Measurements from ENCODE around the gene TMEM63B.
"Not testable (repeated sequence)": the region's sequence is repeated elsewhere in the genome, so short reads cannot be mapped to it uniquely, and the experiment has no call there.

The TMEM63B gene

DNA sequence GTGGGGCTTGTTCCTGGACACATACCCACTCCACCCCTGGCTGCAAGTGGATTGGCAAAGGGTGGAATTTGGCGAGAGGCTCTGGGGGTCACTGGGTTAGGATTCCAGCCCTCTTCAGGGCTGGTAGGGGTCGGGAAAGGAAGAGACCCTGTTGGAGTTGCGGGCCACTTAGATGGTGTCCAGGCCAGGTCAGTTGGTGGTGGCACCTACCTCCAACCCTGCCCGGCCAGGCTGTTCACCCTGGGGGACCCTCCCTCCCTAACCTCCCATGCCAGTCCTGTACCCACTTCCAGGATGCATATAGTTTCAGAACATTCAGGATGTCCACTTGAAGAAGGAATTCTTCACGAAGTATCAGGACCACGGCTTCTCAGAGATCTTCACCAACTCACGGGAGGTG is 52.3 kb downstream of the TMEM63B start:
- no peaks in the 10 kb centered on the region for H3K27me3 ChIP-seq (ENCODE audit: insufficient read depth, low read length)
- no peak overlapping the region for H3K4me3 ChIP-seq (ENCODE audit: low read length)
- H3K27ac ChIP-seq (ENCODE audit: low read length) = no peak overlapping the region
- no peaks in the 10 kb centered on the region for H3K9me3 ChIP-seq (ENCODE audit: insufficient read depth, low read depth, low read length)
- H3K9ac ChIP-seq (ENCODE audit: low read depth, low read length) = no peak overlapping the region
- no peaks in the 10 kb centered on the region for H3K36me3 ChIP-seq (ENCODE audit: insufficient read depth, low read depth, low read length)
- no peaks in the 10 kb centered on the region for H3K4me1 ChIP-seq (ENCODE audit: insufficient read depth, low read length)

DNA sequence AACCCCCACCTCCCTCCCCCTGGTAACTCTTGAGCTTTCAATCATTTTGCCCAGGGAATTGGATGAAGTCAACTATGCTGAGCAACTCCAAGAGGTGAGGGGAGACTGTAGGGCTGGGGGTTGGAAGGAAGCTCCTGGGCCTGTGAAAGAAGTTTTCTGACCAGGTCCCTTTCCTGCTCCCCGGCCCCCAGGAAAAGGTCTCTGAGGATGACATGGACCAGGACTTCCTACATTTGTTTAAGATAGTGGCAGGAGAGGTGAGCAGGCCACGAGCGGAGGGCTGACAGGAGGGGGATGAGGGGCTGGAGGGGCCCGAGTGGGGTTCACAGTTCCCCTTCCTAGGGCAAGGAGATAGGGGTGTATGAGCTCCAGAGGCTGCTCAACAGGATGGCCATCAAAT is 53.1 kb downstream of the TMEM63B start:
- no peaks in the 10 kb centered on the region for H3K27me3 ChIP-seq (ENCODE audit: insufficient read depth, low read length)
- H3K9me3 ChIP-seq (ENCODE audit: insufficient read depth, low read depth, low read length) = no peaks in the 10 kb centered on the region
- no peaks in the 10 kb centered on the region for H3K4me1 ChIP-seq (ENCODE audit: insufficient read depth, low read length)
- H3K9ac ChIP-seq (ENCODE audit: low read depth, low read length) = no peak overlapping the region
- H3K36me3 ChIP-seq (ENCODE audit: insufficient read depth, low read depth, low read length) = no peaks in the 10 kb centered on the region
- no peak overlapping the region for H3K27ac ChIP-seq (ENCODE audit: low read length)
- H3K4me3 ChIP-seq (ENCODE audit: low read length) = no peak overlapping the region

- no peak overlapping the region for H3K27ac ChIP-seq (ENCODE audit: low read length)
- H3K4me1 ChIP-seq (ENCODE audit: insufficient read depth, low read length) = peaks cover 2% of the 10 kb centered on the region; the same call in 1 of the 2 replicates
- no peak overlapping the region for H3K9ac ChIP-seq (ENCODE audit: low read depth, low read length)
Measured at GRCh38 chr6:44180886-44181285, 53.5 kb downstream of the TMEM63B start.

GRCh38 chr6:44181784-44182183 is 54.4 kb downstream of the TMEM63B start:
- H3K27ac ChIP-seq (ENCODE audit: low read length); H3K36me3 ChIP-seq (ENCODE audit: insufficient read depth, low read depth, low read length); H3K4me1 ChIP-seq (ENCODE audit: insufficient read depth, low read length); H3K27me3 ChIP-seq (ENCODE audit: insufficient read depth, low read length); H3K9ac ChIP-seq (ENCODE audit: low read depth, low read length); H3K4me3 ChIP-seq (ENCODE audit: low read length); H3K9me3 ChIP-seq (ENCODE audit: insufficient read depth, low read depth, low read length): not testable (repeated sequence)

More at GRCh38 chr6:44180886-44181285, 53.5 kb downstream of the TMEM63B start:
- Histone ChIP-seq H3K4me3 (ENCODE audit: low read length) (no peak overlapping the region), H3K9me3 (ENCODE audit: insufficient read depth, low read depth, low read length) (no peaks in the 10 kb centered on the region), H3K27me3 (ENCODE audit: insufficient read depth, low read length) (peaks cover under 1% of the 10 kb centered on the region; the same call in 1 of the 2 replicates), H3K36me3 (ENCODE audit: insufficient read depth, low read depth, low read length) (no peaks in the 10 kb centered on the region)

- Histone ChIP-seq H3K9ac (ENCODE audit: low read depth, low read length) (no peak overlapping the region), H3K4me1 (ENCODE audit: insufficient read depth, low read length) (peaks cover 4% of the 10 kb centered on the region; the same call in 1 of the 2 replicates), H3K4me3 (ENCODE audit: low read length) (no peak overlapping the region), H3K27ac (ENCODE audit: low read length) (no peak overlapping the region), H3K9me3 (ENCODE audit: insufficient read depth, low read depth, low read length) (no peaks in the 10 kb centered on the region), H3K27me3 (ENCODE audit: insufficient read depth, low read length) (peaks cover 6% of the 10 kb centered on the region; the same call in 1 of the 2 replicates), H3K36me3 (ENCODE audit: insufficient read depth, low read depth, low read length) (no peaks in the 10 kb centered on the region)
Measured at GRCh38 chr6:44182911-44183390, 55.6 kb downstream of the TMEM63B start.

DNA sequence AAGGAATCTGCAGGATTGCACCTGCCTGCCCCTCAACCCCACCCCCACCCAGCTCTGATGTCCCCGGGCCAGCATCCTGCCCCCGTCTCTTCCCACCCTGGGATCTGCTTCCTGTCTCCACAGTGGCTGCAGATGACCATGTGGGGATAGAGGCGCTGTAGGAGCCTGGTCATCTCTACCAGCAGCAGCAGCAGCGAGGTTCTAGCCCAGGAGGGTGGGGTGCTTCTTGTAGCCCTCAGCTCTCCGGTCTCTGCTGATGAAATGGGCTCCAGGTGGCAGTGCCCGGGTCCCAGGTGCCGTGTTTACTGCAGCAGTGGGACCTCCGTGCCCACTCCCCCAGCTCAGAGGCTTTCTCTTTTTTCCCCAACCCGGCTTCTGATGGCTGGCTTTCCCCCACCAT is 56.4 kb downstream of the TMEM63B start:
- H3K27ac ChIP-seq (ENCODE audit: low read length) = no peak overlapping the region

GRCh38 chr6:44185356-44185755 is 58.0 kb downstream of the TMEM63B start:
- not testable (repeated sequence) for H3K4me1 ChIP-seq (ENCODE audit: insufficient read depth, low read length); H3K27me3 ChIP-seq (ENCODE audit: insufficient read depth, low read length); H3K4me3 ChIP-seq (ENCODE audit: low read length); H3K9me3 ChIP-seq (ENCODE audit: insufficient read depth, low read depth, low read length); H3K27ac ChIP-seq (ENCODE audit: low read length); H3K9ac ChIP-seq (ENCODE audit: low read depth, low read length); H3K36me3 ChIP-seq (ENCODE audit: insufficient read depth, low read depth, low read length)

More for the DNA sequence above, 56.4 kb downstream of the TMEM63B start:
- Histone ChIP-seq H3K9ac (ENCODE audit: low read depth, low read length) (no peak overlapping the region), H3K36me3 (ENCODE audit: insufficient read depth, low read depth, low read length) (no peaks in the 10 kb centered on the region), H3K27me3 (ENCODE audit: insufficient read depth, low read length) (peaks cover 6% of the 10 kb centered on the region; the same call in 1 of the 2 replicates), H3K9me3 (ENCODE audit: insufficient read depth, low read depth, low read length) (no peaks in the 10 kb centered on the region), H3K4me3 (ENCODE audit: low read length) (no peak overlapping the region), H3K4me1 (ENCODE audit: insufficient read depth, low read length) (peaks cover 4% of the 10 kb centered on the region; the same call in 1 of the 2 replicates)

DNA sequence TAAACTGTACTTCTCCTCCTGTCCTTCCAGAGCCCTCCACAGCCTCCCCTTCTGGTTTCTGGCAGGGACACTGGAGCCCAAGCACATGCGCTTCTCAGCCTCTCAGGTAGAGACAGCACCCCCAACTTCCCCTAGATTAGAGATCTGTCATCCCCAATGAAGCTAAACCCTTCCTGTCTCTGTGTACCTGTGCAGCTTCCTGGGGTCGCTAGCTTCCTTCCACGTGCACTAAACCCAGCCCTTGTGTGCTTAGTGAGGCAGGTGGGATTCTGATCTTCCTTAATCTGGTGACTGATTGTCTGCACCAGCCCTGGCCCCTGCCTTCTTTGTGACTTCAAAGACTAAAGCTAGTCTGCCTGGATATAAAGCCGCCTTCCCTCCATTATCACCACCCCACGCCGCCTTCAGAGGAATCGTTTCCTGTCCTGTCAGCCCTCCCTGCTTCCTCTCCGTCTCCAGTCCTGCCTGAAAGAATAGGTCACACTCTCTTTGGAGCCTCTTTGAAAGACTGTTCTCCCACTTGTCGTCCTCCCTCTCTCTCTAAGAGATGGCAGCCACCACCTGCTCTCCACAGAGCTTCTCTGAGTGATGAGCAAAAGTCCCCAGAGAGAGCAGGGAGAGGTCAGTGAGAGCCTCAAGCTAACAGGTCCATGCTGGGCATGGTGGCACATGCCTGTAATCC is 58.7 kb downstream of the TMEM63B start:
- no peak overlapping the region for H3K9ac ChIP-seq (ENCODE audit: low read depth, low read length)
- no peak overlapping the region for H3K27ac ChIP-seq (ENCODE audit: low read length)
- no peak overlapping the region for H3K4me3 ChIP-seq (ENCODE audit: low read length)
- H3K9me3 ChIP-seq (ENCODE audit: insufficient read depth, low read depth, low read length) = no peaks in the 10 kb centered on the region
- peaks cover 6% of the 10 kb centered on the region; the same call in 1 of the 2 replicates for H3K27me3 ChIP-seq (ENCODE audit: insufficient read depth, low read length)
- peaks cover 4% of the 10 kb centered on the region; the same call in 1 of the 2 replicates for H3K4me1 ChIP-seq (ENCODE audit: insufficient read depth, low read length)
- H3K36me3 ChIP-seq (ENCODE audit: insufficient read depth, low read depth, low read length) = no peaks in the 10 kb centered on the region

DNA sequence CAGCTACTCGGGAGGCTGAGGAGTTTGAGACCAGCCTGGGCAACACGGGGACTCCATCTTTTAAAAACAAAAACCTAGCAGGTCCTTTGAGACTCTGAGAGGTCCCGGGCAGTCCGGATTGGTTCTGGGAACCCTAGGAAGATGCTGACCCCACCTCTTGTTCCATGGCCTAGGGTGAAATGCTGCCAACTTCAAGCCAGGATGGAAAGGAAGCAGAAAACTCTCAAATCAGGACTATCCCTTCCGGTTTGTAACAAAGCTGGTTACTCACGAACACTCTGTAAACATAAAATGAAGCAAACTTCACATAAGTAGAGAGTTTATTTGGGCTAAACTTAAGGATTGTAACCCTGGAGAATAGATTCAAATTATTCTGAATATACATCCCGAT is 59.3 kb downstream of the TMEM63B start:
- peaks cover 4% of the 10 kb centered on the region; the same call in 1 of the 2 replicates for H3K4me1 ChIP-seq (ENCODE audit: insufficient read depth, low read length)
- H3K4me3 ChIP-seq (ENCODE audit: low read length) = no peak overlapping the region

GRCh38 chr6:44188819-44189218 is 61.5 kb downstream of the TMEM63B start:
- peaks cover 13% of the 10 kb centered on the region; the same call in 1 of the 2 replicates for H3K4me1 ChIP-seq (ENCODE audit: insufficient read depth, low read length)
- no peak overlapping the region for H3K27ac ChIP-seq (ENCODE audit: low read length)
- H3K4me3 ChIP-seq (ENCODE audit: low read length) = no peak overlapping the region
- no peak overlapping the region for H3K9ac ChIP-seq (ENCODE audit: low read depth, low read length)
- H3K27me3 ChIP-seq (ENCODE audit: insufficient read depth, low read length) = peaks cover 6% of the 10 kb centered on the region; the same call in 1 of the 2 replicates
- no peaks in the 10 kb centered on the region for H3K36me3 ChIP-seq (ENCODE audit: insufficient read depth, low read depth, low read length)
- H3K9me3 ChIP-seq (ENCODE audit: insufficient read depth, low read depth, low read length) = no peaks in the 10 kb centered on the region

More for the DNA sequence above, 59.3 kb downstream of the TMEM63B start:
- Histone ChIP-seq H3K27ac (ENCODE audit: low read length) (no peak overlapping the region), H3K27me3 (ENCODE audit: insufficient read depth, low read length) (peaks cover 6% of the 10 kb centered on the region; the same call in 1 of the 2 replicates), H3K9ac (ENCODE audit: low read depth, low read length) (no peak overlapping the region), H3K36me3 (ENCODE audit: insufficient read depth, low read depth, low read length) (no peaks in the 10 kb centered on the region), H3K9me3 (ENCODE audit: insufficient read depth, low read depth, low read length) (no peaks in the 10 kb centered on the region)

- Histone ChIP-seq H3K9me3 (ENCODE audit: insufficient read depth, low read depth, low read length) (no peaks in the 10 kb centered on the region), H3K36me3 (ENCODE audit: insufficient read depth, low read depth, low read length) (no peaks in the 10 kb centered on the region), H3K9ac (ENCODE audit: low read depth, low read length) (no peak overlapping the region), H3K4me3 (ENCODE audit: low read length) (no peak overlapping the region), H3K4me1 (ENCODE audit: insufficient read depth, low read length) (peaks cover 13% of the 10 kb centered on the region; the same call in 1 of the 2 replicates), H3K27me3 (ENCODE audit: insufficient read depth, low read length) (peaks cover 6% of the 10 kb centered on the region; the same call in 1 of the 2 replicates), H3K27ac (ENCODE audit: low read length) (no peak overlapping the region)
Measured at GRCh38 chr6:44189257-44189656, 61.9 kb downstream of the TMEM63B start.

GRCh38 chr6:44190715-44191114 is 63.4 kb downstream of the TMEM63B start:
- no peaks in the 10 kb centered on the region for H3K9me3 ChIP-seq (ENCODE audit: insufficient read depth, low read depth, low read length)
- H3K9ac ChIP-seq (ENCODE audit: low read depth, low read length) = no peak overlapping the region
- H3K4me3 ChIP-seq (ENCODE audit: low read length) = no peak overlapping the region
- H3K4me1 ChIP-seq (ENCODE audit: insufficient read depth, low read length) = peaks cover 13% of the 10 kb centered on the region; the same call in 1 of the 2 replicates
- no peak overlapping the region for H3K27ac ChIP-seq (ENCODE audit: low read length)
- H3K36me3 ChIP-seq (ENCODE audit: insufficient read depth, low read depth, low read length) = no peaks in the 10 kb centered on the region
- peaks cover 6% of the 10 kb centered on the region; the same call in 1 of the 2 replicates for H3K27me3 ChIP-seq (ENCODE audit: insufficient read depth, low read length)
